SK-N-SH (cell line): ENCODE data around the gene TMEM132D.

Experiments
- EP300 ChIP-seq, 2 experiments: IDR thresholded peaks; 2 replicates each; pipeline versions ENCODE4 v1.4.0 to v1.6.1; 2012; ENCODE audit warnings: borderline replicate concordance in 1 of 2, low read depth in 1 of 2, low read length in 1 of 2
- JUND ChIP-seq: IDR thresholded peaks from 2 replicates; pipeline ENCODE4 v1.4.0; 2012
- YY1 ChIP-seq: IDR thresholded peaks from 2 replicates; pipeline ENCODE4 v1.4.0; 2012; ENCODE audit warnings: low read depth, mild to moderate bottlenecking
- TF ChIP-seq, protein P1 (sequence below): fragments of 200-600 bp; sonication (generic); IDR thresholded peaks from 2 replicates; pipeline ENCODE4 v1.6.1; 2017; ENCODE audit warnings: antibody characterized with exemption, mild to moderate bottlenecking, moderate library complexity

DNA sequence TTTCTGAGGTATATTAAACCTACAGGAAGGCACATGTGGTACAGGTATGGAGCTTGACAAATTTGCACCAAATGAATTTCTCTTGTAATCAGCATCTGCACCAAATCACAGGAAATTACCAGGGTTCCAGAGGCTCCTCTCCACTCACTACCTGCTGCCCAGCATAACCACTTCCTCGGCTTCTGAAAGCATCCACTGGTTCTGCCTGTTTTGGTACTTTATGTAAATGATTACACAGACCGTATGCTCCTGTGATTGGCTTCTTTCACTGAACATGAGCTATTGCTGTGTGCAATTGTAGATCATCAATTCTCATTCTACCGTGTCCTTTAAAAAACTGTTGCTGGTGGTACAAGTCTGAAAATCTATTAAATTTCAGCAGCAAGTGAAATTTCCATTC lies 522.1 kb downstream of the TMEM132D start:
- TF ChIP-seq, protein P1, sequence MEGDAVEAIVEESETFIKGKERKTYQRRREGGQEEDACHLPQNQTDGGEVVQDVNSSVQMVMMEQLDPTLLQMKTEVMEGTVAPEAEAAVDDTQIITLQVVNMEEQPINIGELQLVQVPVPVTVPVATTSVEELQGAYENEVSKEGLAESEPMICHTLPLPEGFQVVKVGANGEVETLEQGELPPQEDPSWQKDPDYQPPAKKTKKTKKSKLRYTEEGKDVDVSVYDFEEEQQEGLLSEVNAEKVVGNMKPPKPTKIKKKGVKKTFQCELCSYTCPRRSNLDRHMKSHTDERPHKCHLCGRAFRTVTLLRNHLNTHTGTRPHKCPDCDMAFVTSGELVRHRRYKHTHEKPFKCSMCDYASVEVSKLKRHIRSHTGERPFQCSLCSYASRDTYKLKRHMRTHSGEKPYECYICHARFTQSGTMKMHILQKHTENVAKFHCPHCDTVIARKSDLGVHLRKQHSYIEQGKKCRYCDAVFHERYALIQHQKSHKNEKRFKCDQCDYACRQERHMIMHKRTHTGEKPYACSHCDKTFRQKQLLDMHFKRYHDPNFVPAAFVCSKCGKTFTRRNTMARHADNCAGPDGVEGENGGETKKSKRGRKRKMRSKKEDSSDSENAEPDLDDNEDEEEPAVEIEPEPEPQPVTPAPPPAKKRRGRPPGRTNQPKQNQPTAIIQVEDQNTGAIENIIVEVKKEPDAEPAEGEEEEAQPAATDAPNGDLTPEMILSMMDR, result no peak
- TF ChIP-seq EP300 (IDR thresholded peaks at IDR 0.05; ENCODE audit: borderline replicate concordance in 1 of 2, low read depth in 1 of 2, low read length in 1 of 2), result no peak
- no peak for TF ChIP-seq JUND
- TF ChIP-seq YY1, result no peak
